SIG-M5 treated with dmso at 0.1 percent for 504 hours (cell line): ENCODE measurements around the gene C2orf72.

Source experiments
- DNase-seq: peaks from one replicate; lab custom pipeline; 2025; ENCODE audit not compliant: unreplicated experiment; lab: John Stamatoyannopoulos, UW

C2orf72 gene

DNA sequence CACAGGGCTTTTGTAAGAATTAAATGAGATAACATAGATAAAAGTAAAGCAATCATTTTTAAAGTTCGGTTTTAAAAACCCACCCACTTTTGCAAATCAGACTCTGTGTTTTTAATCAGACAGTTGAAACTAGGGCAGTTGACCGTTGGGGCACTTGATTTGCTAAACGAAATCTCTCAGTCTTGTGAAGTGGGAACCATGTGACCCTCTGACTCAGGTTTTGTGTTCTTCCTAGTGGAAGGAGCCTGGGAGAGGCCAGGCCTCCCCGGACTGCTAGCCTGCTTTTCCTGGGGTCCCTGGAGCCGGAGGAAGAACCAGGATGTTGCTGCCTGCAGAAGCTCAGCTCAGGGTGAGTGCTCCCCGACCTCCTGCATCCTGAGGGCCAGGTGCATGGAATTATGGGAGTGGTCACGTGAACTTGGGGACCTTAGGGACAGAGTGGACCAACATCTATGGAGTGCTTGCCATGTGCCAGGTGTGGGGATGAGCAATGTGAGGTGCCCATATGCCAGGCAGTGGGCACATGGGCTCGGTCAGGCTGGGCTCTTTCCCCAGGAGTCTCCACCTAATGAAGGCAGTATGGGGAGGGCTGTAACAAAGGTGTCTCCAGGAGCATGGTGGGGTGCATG, 3.9 kb downstream of the C2orf72 start:
- DNase-seq, result no peak

DNA sequence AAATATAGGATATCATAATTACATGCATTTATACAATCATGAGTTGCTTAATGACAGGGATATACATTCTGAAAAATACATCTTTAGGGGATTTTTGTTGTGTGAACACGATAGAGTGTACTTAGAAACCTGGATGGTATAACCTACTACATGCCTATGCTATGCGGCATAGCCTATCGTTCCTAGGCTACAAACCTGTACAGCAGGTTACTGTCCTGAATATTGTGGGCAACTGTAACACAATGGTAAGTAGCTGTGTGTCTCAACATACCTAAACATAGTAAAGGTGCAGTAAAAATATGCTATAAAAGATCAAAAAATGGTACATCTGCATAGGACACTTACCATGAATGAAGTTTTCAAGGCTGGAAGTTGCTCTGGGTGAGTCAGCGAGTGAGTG, 6.5 kb downstream of the C2orf72 start:
- DNase-seq, result no peak

- DNase-seq, result no peak
Measured at GRCh38 chr2:231046916-231047273, 9.6 kb downstream of the C2orf72 start.

DNA sequence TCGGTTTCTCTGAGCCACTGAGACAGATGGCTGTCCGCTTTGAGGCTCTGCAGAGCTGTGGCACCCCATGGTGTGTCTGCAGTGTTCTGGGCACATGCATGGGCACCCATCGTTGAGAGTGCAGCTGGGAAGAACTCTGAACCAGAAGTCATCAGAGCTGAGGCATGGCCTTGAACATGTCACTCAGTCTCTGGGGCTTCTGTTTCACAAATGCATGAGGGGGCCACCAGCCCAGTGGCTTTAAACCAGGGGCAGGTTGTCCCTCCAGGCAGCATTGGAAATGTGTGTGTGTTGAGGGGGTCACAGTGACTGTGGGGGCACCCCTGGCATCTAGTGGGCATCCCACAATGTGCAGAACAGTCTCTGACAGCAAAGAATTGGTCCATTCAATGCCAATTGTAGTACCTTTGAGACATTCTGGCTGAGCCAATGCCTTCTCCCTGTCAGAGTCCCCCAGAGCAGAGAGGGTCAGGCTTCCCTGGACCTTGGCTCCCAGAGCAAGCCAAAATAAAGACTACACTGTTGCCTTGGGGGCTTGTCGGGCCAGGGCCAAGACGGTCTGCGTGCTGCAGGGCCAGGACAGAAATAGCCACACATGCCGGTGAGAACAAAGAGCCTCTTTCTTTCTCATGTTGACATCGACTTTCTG, 10.1 kb downstream of the C2orf72 start:
- DNase-seq, result no peak

- DNase-seq, result no peak
Measured at GRCh38 chr2:231047923-231048915, 10.9 kb downstream of the C2orf72 start.

DNA sequence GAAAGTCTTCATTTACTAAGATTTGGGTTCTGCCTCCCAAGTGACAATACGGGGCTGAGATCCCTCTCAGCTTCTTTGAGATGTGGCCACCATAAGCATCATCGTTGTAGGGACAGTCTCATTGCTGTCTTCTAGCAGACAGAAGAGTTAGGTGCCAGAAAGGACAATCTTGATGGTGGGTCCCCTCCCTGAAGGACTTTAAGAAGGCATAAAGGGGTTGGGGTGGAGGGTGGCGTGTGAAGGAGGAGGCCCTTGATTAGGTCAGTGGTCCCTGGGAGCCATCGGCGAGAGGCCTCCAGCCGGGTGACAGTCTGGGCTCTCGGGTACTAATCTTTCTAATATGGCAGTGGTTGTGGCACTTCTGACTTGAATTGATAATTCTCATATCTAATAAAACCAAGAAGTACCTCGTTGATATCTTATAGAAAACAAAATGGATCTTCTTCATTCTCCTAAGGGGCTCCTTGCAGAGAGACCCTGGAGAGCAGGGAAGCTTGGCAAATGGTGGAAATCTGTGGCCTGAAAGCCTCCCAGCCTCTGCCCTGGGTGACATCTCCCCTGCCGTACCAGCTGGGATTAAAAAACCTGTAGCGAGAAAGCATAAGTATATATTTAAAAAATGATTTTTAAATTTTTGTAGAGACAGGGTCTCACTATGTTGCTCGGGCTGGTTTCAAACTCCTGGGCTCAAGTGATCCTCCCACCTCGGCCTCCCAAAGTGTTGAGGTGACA, 12.1 kb downstream of the C2orf72 start:
- DNase-seq, result no peak

DNA sequence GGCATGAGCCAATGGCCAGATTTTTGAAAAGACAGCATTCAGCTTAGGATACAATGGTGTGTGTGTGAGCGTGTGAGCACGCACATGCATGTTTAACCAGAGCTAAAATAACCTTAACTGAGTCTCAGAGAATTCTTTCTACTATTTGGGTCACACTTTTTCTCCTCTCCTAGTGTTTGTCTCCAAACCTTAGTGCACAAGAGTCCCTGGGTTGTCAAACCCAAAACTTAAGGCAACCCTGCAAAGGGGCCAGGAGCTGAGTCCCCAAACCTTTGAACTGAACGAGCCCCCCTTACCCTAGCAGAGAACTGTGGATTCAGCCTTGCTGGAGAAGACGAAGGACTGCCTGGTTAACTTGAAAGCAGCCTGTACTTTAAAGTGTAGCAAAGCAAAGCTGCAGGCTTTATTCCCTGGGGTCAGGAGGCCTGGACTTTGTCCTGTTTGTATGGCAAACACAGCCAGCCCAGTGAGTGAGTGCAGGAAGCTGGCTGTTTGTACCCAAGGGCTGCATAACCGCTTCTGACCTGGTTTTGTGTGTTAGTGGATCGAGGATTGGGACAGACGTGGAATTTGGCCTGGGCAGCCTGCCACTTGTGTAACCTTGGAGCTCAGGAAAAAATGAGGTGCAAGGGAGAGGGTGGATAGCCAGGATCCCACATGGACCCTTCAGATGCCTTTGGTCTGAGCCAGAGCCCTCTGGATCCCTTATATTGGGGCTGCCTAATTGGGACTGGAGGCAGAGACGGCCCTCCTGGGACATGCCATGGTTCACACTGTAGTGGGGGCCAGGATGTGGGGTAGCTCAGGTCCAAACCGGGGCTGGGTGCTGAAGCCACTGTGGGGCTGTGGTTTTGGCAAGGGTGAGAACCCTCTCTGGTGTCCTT, 12.9 kb downstream of the C2orf72 start:
- no peak for DNase-seq

DNA sequence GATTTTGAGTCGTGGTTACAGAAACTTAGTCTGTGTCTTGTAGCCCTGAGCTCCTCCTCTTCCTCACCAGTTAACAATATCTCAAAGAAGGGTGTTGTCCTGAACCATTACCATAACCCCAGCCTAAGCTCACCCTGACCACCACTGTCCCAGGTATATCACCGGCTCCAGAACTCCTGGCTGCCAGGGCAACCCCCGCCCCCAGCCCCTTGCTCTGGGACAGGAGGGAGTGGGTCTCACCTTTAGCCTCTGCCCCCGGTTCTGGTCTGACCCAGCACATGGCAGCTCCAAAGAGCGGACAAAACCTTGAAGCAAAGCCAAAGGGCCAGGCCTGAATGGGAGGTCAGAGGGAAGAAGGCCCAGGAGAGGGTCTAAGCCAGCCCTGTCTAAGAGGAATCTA, 13.8 kb downstream of the C2orf72 start:
- no peak for DNase-seq

DNA sequence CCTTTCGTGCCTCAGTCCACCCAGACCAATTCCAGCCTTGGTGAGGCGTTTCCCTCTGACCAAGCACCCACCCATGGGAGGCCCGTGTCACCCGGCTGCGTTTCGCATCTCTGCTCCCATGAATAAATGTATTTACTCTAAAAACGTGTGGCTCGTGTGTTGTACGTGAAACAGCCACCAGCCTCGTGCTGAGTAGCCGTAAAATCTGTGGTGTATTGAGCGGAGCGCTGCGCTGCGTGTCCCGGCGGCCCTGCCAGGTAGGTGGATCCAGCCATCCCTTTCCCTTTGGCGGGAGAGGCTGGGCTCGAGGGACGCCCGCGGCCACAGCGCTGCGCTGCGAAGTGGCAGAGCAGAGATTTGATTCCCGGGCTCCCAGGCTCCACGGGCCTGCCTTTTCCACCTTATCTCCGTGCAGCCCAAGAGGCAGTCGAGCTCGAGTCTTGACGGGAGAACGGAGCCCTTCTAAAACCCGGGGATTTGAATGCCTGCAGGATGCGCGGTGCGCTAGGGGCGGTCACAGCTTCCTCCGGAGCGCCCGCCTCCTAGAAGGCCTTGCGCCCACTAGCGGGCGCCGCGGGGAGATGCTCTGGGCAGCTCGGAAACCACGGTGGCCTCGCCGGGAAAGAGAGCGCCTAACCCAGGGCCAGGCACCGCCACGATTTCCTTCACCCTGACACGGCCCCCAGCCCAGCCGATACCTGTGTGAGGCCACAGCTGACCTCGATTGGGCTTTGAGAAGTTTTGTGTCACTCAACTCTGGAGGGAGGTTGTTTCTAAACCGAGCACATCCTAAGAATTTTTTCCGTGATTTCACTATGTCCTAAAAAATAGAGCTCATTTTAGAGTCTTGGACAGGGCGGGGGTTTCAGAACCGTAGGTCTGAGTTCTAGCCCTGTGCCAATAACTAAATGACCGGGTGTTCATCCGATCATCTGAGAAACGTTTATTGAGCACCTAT, 15.4 kb downstream of the C2orf72 start:
- peak; percentile 71 for DNase-seq

DNA sequence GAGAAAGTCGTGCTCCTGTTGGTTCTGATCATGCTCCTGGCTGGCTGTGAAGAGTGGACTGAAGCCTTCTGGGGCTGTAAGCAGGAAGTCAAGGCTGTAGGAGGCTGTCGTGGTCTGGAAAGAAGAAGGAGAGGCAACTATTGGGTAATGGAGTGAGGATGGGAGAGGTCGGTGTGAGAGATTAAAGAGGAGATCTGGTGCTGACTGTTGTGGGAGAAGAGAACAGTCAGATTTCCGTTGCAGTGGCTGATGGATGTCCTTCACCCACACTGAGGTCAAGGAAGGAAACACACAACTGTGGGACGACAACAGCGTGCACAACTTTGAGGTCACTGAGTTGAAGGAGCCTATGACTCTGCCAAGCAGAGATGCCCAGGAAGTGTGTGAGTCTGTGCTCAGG, 16.5 kb downstream of the C2orf72 start:
- DNase-seq, result no peak

DNA sequence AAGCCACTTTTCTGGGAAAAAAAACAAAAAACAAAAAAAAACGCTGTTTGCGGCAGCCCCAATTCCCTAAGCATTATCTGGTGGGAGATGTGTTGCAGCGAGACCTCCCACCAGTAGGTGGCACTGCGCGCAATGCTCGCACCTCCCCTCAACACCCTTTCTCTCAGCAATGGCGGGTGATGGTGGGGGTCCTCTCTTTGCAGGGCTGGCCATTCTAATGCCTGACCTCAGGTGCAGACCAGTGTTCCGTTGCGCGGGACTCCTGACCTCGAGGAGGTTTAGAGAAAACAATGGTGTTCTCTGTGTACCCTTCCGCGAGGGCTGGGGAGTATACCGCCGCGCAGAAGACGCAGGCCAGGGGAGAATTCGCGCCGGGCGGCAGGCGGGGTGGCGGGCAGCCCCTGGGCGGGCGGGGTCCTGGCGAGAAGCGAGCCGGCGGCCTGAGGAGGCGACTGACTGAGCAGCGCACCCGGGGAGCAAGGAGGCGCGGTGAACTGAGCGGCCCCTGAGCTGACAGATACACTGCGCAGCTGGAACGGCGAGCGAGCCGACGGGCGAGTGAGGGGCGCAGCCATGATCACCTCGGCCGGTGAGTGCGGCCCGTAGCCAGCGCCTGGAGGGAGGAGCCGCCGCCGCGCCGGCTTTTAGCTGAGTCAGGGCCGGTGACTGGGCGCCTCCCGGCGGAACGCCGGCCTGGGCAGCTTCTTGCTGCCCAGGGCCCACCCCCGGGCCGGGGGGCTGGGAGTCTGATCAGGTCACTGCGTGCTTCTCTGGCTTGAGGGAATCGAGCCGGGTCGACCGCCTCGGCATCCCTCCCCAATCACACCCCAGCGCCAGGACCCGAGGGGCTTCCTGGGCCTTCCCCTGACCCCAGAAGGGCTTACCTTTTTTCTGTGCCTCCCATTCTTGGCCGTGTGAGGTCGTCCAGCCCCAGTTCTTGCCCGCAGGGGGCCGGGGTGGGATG, 19.4 kb downstream of the C2orf72 start, which contains the start of gene PSMD1:
Gene PSMD1, plus strand, starts transcription at position 415 of the 964 bp plus-strand sequence. Its CDS starts 159 bp downstream, at position 574.
- DNase-seq, result peak; percentile 90

- no peak for DNase-seq
Measured at GRCh38 chr2:231057590-231057989, 20.3 kb downstream of the C2orf72 start.

- no peak for DNase-seq
Measured at GRCh38 chr2:231058761-231059550, 21.6 kb downstream of the C2orf72 start.

DNA sequence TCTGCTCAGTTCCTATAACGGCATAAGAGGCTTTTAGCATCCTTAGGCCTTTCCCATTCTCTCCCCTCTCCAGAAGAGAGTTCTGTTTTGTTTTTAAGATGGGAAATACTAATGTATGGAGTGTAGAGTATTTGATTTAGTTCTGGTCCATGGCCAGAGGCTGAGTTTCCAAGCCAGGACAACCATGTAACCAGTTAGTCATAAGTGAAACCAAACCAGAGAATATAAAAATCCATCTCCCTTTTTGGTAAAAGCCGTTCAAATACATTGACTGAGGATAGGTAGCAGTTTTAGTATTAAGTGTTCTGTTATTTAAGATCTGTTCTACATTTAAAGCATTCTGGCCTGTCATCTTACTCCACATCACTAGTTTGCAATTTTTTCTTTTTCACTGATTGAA, 22.4 kb downstream of the C2orf72 start:
- DNase-seq, result no peak

DNA sequence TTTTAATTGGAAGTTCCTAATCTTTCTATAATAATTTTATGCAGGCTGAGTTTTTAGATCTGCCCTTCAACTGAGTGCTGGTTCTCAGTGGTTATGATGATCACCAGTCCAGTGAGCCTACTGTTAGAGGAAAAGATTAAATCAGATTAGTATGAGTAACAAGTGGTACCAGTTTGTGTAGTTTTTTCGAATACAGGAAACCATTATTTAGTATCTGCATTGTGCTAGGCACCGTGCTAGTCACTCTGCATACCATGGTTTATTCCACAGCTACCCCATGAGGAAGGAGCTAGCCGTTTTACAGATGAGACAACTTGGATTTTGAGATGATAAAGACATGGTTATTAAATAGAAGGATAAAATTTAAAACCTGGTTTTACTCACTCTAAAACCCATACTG, 25.5 kb downstream of the C2orf72 start:
- no peak for DNase-seq

DNA sequence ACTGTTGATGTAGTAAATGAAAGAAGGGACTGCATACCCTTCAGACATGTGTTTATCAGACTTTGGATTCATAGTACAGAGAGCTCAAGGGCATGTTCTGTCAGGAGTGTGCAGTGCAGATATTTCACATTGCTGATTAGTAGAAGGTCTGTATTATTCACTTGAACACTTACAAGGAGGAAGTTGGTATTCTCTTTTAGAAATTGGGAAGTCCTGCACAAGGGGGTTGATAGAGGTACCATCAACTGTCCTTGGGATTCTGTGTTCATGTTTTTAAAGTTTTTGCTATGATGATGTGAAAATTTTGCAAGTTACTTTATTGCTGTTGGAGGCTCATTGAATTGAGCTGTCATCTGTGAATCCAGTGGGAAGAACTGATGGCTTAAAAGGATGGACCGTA, 26.0 kb downstream of the C2orf72 start:
- peak; percentile 44 for DNase-seq

DNA sequence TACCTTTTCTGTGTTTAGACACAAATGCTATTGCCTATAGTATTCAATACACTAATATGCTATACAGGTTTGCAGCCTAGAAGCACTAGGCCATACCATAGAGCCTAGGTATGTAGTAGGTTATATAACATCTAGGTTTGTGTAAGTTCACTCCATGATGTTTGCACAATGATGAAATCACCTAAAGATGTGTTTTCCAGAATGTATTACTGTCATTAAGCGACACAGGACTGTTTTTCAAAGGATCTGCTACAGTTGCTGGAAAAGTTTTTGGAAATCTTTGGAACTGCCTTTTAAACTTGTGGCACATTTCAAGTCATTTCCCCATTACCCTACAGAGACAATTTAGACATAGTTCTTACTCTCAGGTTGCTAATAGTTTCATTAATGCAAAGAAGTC, 28.6 kb downstream of the C2orf72 start:
- DNase-seq, result no peak
